Activated naive CD4-positive, alpha-beta T cell treated with anti-CD3 and anti-CD28 coated beads for 36 hours (primary cell): ENCODE measurements around the gene CISH. TPM values are rescaled to one million over a fixed set of nuclear protein-coding genes. Genes with fewer than 3 reads are reported as not detected.

ENCODE experiments used
- CTCF ChIA-PET: fragments of 350-600 bp; sonication (Branson Sonifier 250); formaldehyde crosslinking; loops from one replicate; lab custom pipeline; 2021; ENCODE audit warnings: antibody characterized with exemption; lab: Charles Lee
- DNase-seq: peaks from one replicate; pipeline ENCODE4 v3.0.0-alpha.2; 2020
- H3K27ac Mint-ChIP-seq: one replicate; pipeline ENCODE4 v1.8.0; 2021; ENCODE audit warnings: mild to moderate bottlenecking, mixed read lengths
- H3K27me3 Mint-ChIP-seq: one replicate; pipeline ENCODE4 v1.8.0; 2021; ENCODE audit warnings: low read depth, mixed read lengths
- H3K36me3 Mint-ChIP-seq: one replicate; pipeline ENCODE4 v1.8.0; 2021; ENCODE audit warnings: low read depth, mixed read lengths
- H3K4me1 Mint-ChIP-seq: one replicate; pipeline ENCODE4 v1.8.0; 2021; ENCODE audit warnings: low read depth, mixed read lengths
- H3K4me3 Mint-ChIP-seq: one replicate; pipeline ENCODE4 v1.8.0; 2021; ENCODE audit warnings: mild to moderate bottlenecking, moderate library complexity, mixed read lengths
- H3K9me3 Mint-ChIP-seq: one replicate; pipeline ENCODE4 v1.8.0; 2021; ENCODE audit warnings: mixed read lengths
- intact Hi-C: fragments of 100-400 bp; cut with micrococcal nuclease; formaldehyde crosslinking; loops from one replicate; pipeline ENCODE4 v1.15.1; 2023
- total RNA-seq, 2 experiments: library from RNA; stranded (reverse); gene quantifications; one replicate each; pipeline ENCODE4 v1.2.3, GENCODE V29; 2021

CISH gene
- total RNA-seq, 2 experiments from 2014 or later, result 136 to 138 TPM

GRCh38 chr3:50651920-50652529, 40.5 kb upstream of the CISH start:
- DNase-seq, result no peak
- Mint-ChIP-seq H3K4me3 (no peak overlapping the region), H3K4me1 (peaks cover 22% of the 10 kb centered on the region), H3K36me3 (peaks cover 2% of the 10 kb centered on the region), H3K27ac (no peak overlapping the region), H3K9me3 (no peaks in the 10 kb centered on the region), H3K27me3 (no peaks in the 10 kb centered on the region)
- intact Hi-C loops, result loop anchor here (1.0 kb wide), 3 partner anchors 28 to 80 kb away; no protein-coding TSS in a partner anchor
- CTCF ChIA-PET, result interaction anchor here (0.7 to 10.6 kb wide), 22 partner anchors 8 to 248 kb away, joined by 3 to 148 read pairs (median 4); partner anchors contain the start of genes C3orf18 and MAPKAPK3

- Mint-ChIP-seq H3K36me3 (peaks cover 2% of the 10 kb centered on the region), H3K4me3 (no peak overlapping the region), H3K27me3 (no peaks in the 10 kb centered on the region), H3K4me1 (peaks cover 22% of the 10 kb centered on the region), H3K27ac (no peak overlapping the region), H3K9me3 (no peaks in the 10 kb centered on the region)
- CTCF ChIA-PET, result interaction anchor here (0.8 to 10.6 kb wide), 5 partner anchors 30 to 102 kb away, joined by 3 to 148 read pairs (median 31); partner anchors contain the start of gene MAPKAPK3
- intact Hi-C loops, result no loop called here
- DNase-seq, result no peak
These were observed 39.9 kb upstream of the CISH start for GRCh38 chr3:50651445-50651844.

- Mint-ChIP-seq H3K9me3 (no peaks in the 10 kb centered on the region), H3K27me3 (no peaks in the 10 kb centered on the region), H3K27ac (peak overlapping the region; percentile 32), H3K4me1 (peaks cover 16% of the 10 kb centered on the region), H3K36me3 (peaks cover 7% of the 10 kb centered on the region), H3K4me3 (no peak overlapping the region)
- no peak for DNase-seq
- CTCF ChIA-PET, result interaction anchor here (0.6 to 10.6 kb wide), 4 partner anchors 16 to 35 kb away, joined by 3 to 148 read pairs (median 4); partner anchors contain the start of gene MAPKAPK3
- intact Hi-C loops, result no loop called here
These were observed 38.4 kb upstream of the CISH start for GRCh38 chr3:50650018-50650417.

GRCh38 chr3:50649451-50649931, 37.9 kb upstream of the CISH start:
- Mint-ChIP-seq H3K9me3 (no peaks in the 10 kb centered on the region), H3K4me1 (peaks cover 11% of the 10 kb centered on the region), H3K36me3 (peaks cover 8% of the 10 kb centered on the region), H3K27ac (peak overlapping the region; percentile 32), H3K4me3 (no peak overlapping the region), H3K27me3 (no peaks in the 10 kb centered on the region)
- DNase-seq, result no peak
- CTCF ChIA-PET, result interaction anchor here (0.6 to 10.6 kb wide), 5 partner anchors 16 to 100 kb away, joined by 3 to 148 read pairs (median 3); partner anchors contain the start of gene MAPKAPK3
- intact Hi-C loops, result no loop called here

- intact Hi-C loops, result no loop called here
- H3K4me1 Mint-ChIP-seq, result peaks cover 5% of the 10 kb centered on the region
- no peak for DNase-seq
- H3K36me3 Mint-ChIP-seq, result peaks cover 13% of the 10 kb centered on the region
- no peaks in the 10 kb centered on the region for H3K9me3 Mint-ChIP-seq
- peak overlapping the region; percentile 8 for H3K27ac Mint-ChIP-seq
- CTCF ChIA-PET, result interaction anchor here (1.0 to 10.6 kb wide), 4 partner anchors 15 to 100 kb away, joined by 3 to 148 read pairs (median 4); partner anchors contain the start of gene MAPKAPK3
- no peaks in the 10 kb centered on the region for H3K27me3 Mint-ChIP-seq
- no peak overlapping the region for H3K4me3 Mint-ChIP-seq
These were observed 37.4 kb upstream of the CISH start for GRCh38 chr3:50648944-50649343.

GRCh38 chr3:50648313-50648712, 36.7 kb upstream of the CISH start:
- CTCF ChIA-PET, result interaction anchor here (0.6 to 10.6 kb wide), 3 partner anchors 34 to 99 kb away, joined by 3 to 148 read pairs (median 3); partner anchors contain the start of gene MAPKAPK3
- Mint-ChIP-seq H3K4me3 (no peak overlapping the region), H3K9me3 (no peaks in the 10 kb centered on the region), H3K36me3 (peaks cover 17% of the 10 kb centered on the region), H3K4me1 (peaks cover 3% of the 10 kb centered on the region), H3K27me3 (no peaks in the 10 kb centered on the region), H3K27ac (peak overlapping the region; percentile 50)
- intact Hi-C loops, result no loop called here
- no peak for DNase-seq

GRCh38 chr3:50645378-50645777, 33.8 kb upstream of the CISH start:
- H3K4me3 Mint-ChIP-seq, result no peak overlapping the region
- no peak overlapping the region for H3K27ac Mint-ChIP-seq
- H3K4me1 Mint-ChIP-seq, result peaks cover 16% of the 10 kb centered on the region
- intact Hi-C loops, result no loop called here
- DNase-seq, result no peak
- peaks cover 29% of the 10 kb centered on the region for H3K36me3 Mint-ChIP-seq
- CTCF ChIA-PET, result interaction anchor here (0.9 to 1.7 kb wide), 3 partner anchors 9 to 32 kb away, joined by 4 read pairs; no protein-coding TSS in a partner anchor
- no peaks in the 10 kb centered on the region for H3K9me3 Mint-ChIP-seq
- H3K27me3 Mint-ChIP-seq, result no peaks in the 10 kb centered on the region

- Mint-ChIP-seq H3K27me3 (no peaks in the 10 kb centered on the region), H3K4me3 (no peak overlapping the region), H3K4me1 (peaks cover 13% of the 10 kb centered on the region), H3K27ac (no peak overlapping the region), H3K36me3 (peaks cover 29% of the 10 kb centered on the region), H3K9me3 (no peaks in the 10 kb centered on the region)
- DNase-seq, result no peak
- intact Hi-C loops, result no loop called here
- CTCF ChIA-PET, result interaction anchor here (0.9 kb wide), 1 partner anchor 8 kb away, joined by 3 read pairs; no protein-coding TSS in a partner anchor
These were observed 33.0 kb upstream of the CISH start for GRCh38 chr3:50644561-50644960.

GRCh38 chr3:50642382-50642781, 30.8 kb upstream of the CISH start:
- H3K4me1 Mint-ChIP-seq, result peaks cover 21% of the 10 kb centered on the region
- CTCF ChIA-PET, result interaction anchor here (1.0 kb wide), 1 partner anchor 10 kb away, joined by 3 read pairs; no protein-coding TSS in a partner anchor
- no peaks in the 10 kb centered on the region for H3K9me3 Mint-ChIP-seq
- peak overlapping the region; percentile 33 for H3K27ac Mint-ChIP-seq
- intact Hi-C loops, result loop anchor here (1.0 kb wide), 1 partner anchor 18 kb away; no protein-coding TSS in a partner anchor
- DNase-seq, result peak; percentile 56
- H3K4me3 Mint-ChIP-seq, result no peak overlapping the region
- no peaks in the 10 kb centered on the region for H3K27me3 Mint-ChIP-seq
- peaks cover 27% of the 10 kb centered on the region for H3K36me3 Mint-ChIP-seq

GRCh38 chr3:50639055-50639494, 27.5 kb upstream of the CISH start:
- DNase-seq, result no peak
- CTCF ChIA-PET, result interaction anchor here (1.1 to 1.3 kb wide), 3 partner anchors 13 to 23 kb away, joined by 3 to 6 read pairs (median 4); partner anchors contain the start of gene MAPKAPK3
- Mint-ChIP-seq H3K9me3 (no peaks in the 10 kb centered on the region), H3K36me3 (peaks cover 19% of the 10 kb centered on the region), H3K27me3 (no peaks in the 10 kb centered on the region), H3K4me3 (no peak overlapping the region), H3K27ac (peak overlapping the region; percentile 32), H3K4me1 (peaks cover 42% of the 10 kb centered on the region)
- intact Hi-C loops, result no loop called here

- peaks cover 53% of the 10 kb centered on the region for H3K4me1 Mint-ChIP-seq
- no peak for DNase-seq
- H3K27me3 Mint-ChIP-seq, result no peaks in the 10 kb centered on the region
- CTCF ChIA-PET, result interaction anchor here (1.3 to 2.4 kb wide), 2 partner anchors 15 to 22 kb away, joined by 6 to 10 read pairs; partner anchors contain the start of gene MAPKAPK3
- peak overlapping the region; percentile 2 for H3K27ac Mint-ChIP-seq
- H3K36me3 Mint-ChIP-seq, result peaks cover 12% of the 10 kb centered on the region
- intact Hi-C loops, result no loop called here
- H3K9me3 Mint-ChIP-seq, result no peaks in the 10 kb centered on the region
- no peak overlapping the region for H3K4me3 Mint-ChIP-seq
These were observed 26.4 kb upstream of the CISH start for GRCh38 chr3:50637945-50638344.

- Mint-ChIP-seq H3K36me3 (peaks cover 9% of the 10 kb centered on the region), H3K4me1 (peaks cover 56% of the 10 kb centered on the region), H3K4me3 (no peak overlapping the region), H3K27ac (no peak overlapping the region), H3K9me3 (no peaks in the 10 kb centered on the region), H3K27me3 (no peaks in the 10 kb centered on the region)
- DNase-seq, result no peak
- intact Hi-C loops, result no loop called here
- CTCF ChIA-PET, result interaction anchor here (2.4 kb wide), 1 partner anchor 16 kb away, joined by 10 read pairs; no protein-coding TSS in a partner anchor
These were observed 25.4 kb upstream of the CISH start for GRCh38 chr3:50637011-50637410.
